ENCODE measurements around the gene NLRP6.

- TF ChIP-seq POLR2A (IDR thresholded peaks at IDR 0.05) (no peak), EP300 (IDR thresholded peaks at IDR 0.05) (no peak)
- TF ChIP-seq, protein P1, sequence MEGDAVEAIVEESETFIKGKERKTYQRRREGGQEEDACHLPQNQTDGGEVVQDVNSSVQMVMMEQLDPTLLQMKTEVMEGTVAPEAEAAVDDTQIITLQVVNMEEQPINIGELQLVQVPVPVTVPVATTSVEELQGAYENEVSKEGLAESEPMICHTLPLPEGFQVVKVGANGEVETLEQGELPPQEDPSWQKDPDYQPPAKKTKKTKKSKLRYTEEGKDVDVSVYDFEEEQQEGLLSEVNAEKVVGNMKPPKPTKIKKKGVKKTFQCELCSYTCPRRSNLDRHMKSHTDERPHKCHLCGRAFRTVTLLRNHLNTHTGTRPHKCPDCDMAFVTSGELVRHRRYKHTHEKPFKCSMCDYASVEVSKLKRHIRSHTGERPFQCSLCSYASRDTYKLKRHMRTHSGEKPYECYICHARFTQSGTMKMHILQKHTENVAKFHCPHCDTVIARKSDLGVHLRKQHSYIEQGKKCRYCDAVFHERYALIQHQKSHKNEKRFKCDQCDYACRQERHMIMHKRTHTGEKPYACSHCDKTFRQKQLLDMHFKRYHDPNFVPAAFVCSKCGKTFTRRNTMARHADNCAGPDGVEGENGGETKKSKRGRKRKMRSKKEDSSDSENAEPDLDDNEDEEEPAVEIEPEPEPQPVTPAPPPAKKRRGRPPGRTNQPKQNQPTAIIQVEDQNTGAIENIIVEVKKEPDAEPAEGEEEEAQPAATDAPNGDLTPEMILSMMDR (IDR thresholded peaks at IDR 0.05) = no peak
These were observed 56.2 kb downstream of the NLRP6 start for GRCh38 chr11:334264-334994.

Measured in suprapubic skin (tissue), 3 donors.